H1 (cell line): ENCODE results near the gene NECTIN2. TPM values are rescaled to one million over a fixed set of nuclear protein-coding genes. Genes with fewer than 3 reads are reported as not detected.
A peak's percentile ranks its signal among the peaks of the same experiment; 100 is the strongest.

Source experiments
- CTCF ChIA-PET: fragments of 300-600 bp; sonication (Branson Sonifier 250); formaldehyde crosslinking; loops from one replicate; lab custom pipeline; 2021; ENCODE audit not compliant: partially characterized antibody; lab: Charles Lee
- POLR2A ChIA-PET: fragments of 300-600 bp; sonication (Branson Sonifier 250); formaldehyde crosslinking; loops from one replicate; lab custom pipeline; 2021; ENCODE audit warnings: inconsistent platforms; ENCODE audit not compliant: partially characterized antibody; lab: Charles Lee
- DNase-seq, 2 experiments: peaks; one replicate each; pipeline versions ENCODE4 v3.0.0 to v3.0.0-alpha.2; 2010 to 2022; ENCODE audit warnings: low spot score in 2 of 2, low read depth in 1 of 2, mixed read lengths in 1 of 2
- FAIRE-seq: peaks from 2 replicates; lab custom pipeline; 2011; peaks lifted over from hg19 to GRCh38; lab: Jason Lieb, UNC
- H2AFZ ChIP-seq: 2 replicates; pipeline ENCODE4 v1.8.1; 2012; ENCODE audit warnings: low read length, inconsistent platforms
- H2AK5ac ChIP-seq: 2 replicates; pipeline ENCODE4 v1.6.1; 2013; ENCODE audit warnings: low read depth, low read length
- H2BK120ac ChIP-seq: replicated peaks from 2 replicates; pipeline ENCODE3; 2013; ENCODE audit warnings: low read depth, low read length, inconsistent platforms
- H2BK12ac ChIP-seq: 2 replicates; pipeline ENCODE4 v1.6.1; 2013; ENCODE audit warnings: low read depth, low read length
- H2BK15ac ChIP-seq: 2 replicates; pipeline ENCODE4 v1.6.1; 2013; ENCODE audit warnings: low read length
- H2BK20ac ChIP-seq: 2 replicates; pipeline ENCODE4 v1.6.1; 2013; ENCODE audit warnings: low read length
- H2BK5ac ChIP-seq: 2 replicates; pipeline ENCODE4 v1.6.1; 2013; ENCODE audit warnings: low read depth, low read length
- H3K14ac ChIP-seq: 2 replicates; pipeline ENCODE4 v1.6.1; 2013; ENCODE audit warnings: inconsistent platforms; ENCODE audit not compliant: insufficient read length
- H3K18ac ChIP-seq: 2 replicates; pipeline ENCODE4 v1.6.1; 2013; ENCODE audit warnings: low read length; ENCODE audit errors: extremely low read depth
- H3K23ac ChIP-seq: 2 replicates; pipeline ENCODE4 v1.6.1; 2013; ENCODE audit warnings: inconsistent platforms; ENCODE audit not compliant: insufficient read length
- H3K23me2 ChIP-seq: 2 replicates; pipeline ENCODE4 v1.6.1; 2013; ENCODE audit warnings: low read depth, low read length
- H3K27ac ChIP-seq: 2 replicates; pipeline ENCODE4 v1.6.1; 2011; ENCODE audit warnings: low read depth, low read length, inconsistent platforms
- H3K27me3 ChIP-seq, 4 experiments: replicated peaks in 1 of 4; 1 replicate in 1 of 4; 2 replicates in 3 of 4; pipeline versions ENCODE4 v1.6.1 to v1.8.1; 2011 to 2013; ENCODE audit warnings: low read length in 3 of 4, mild to moderate bottlenecking in 3 of 4, inconsistent platforms in 2 of 4, mixed read lengths in 2 of 4, moderate library complexity in 1 of 4; ENCODE audit not compliant: control insufficient read depth in 3 of 4, insufficient read depth in 3 of 4; ENCODE audit errors: extremely low read depth in 1 of 4
- H3K36me3 ChIP-seq, 4 experiments: 2 replicates each; pipeline versions ENCODE4 v1.6.1 to v1.8.1; 2011 to 2013; ENCODE audit warnings: mild to moderate bottlenecking in 4 of 4, low read length in 3 of 4, moderate library complexity in 2 of 4, control low read depth in 1 of 4, inconsistent platforms in 1 of 4; ENCODE audit not compliant: insufficient read depth in 4 of 4, control insufficient read depth in 2 of 4
- H3K4ac ChIP-seq: replicated peaks from 2 replicates; pipeline ENCODE3; 2013; ENCODE audit warnings: low read length, low read depth, mixed read lengths, inconsistent platforms; ENCODE audit not compliant: insufficient read length
- H3K4me1 ChIP-seq, 4 experiments: replicated peaks in 1 of 4; 1 replicate in 1 of 4; 2 replicates in 3 of 4; pipeline versions ENCODE4 v1.6.1 to v1.8.1; 2011 to 2013; ENCODE audit warnings: low read length in 3 of 4, inconsistent platforms in 2 of 4, mixed read lengths in 1 of 4; ENCODE audit not compliant: insufficient read depth in 4 of 4, control insufficient read depth in 3 of 4
- H3K4me2 ChIP-seq, 2 experiments: 2 replicates each; pipeline versions ENCODE4 v1.6.1 to v1.8.1; 2011 to 2013; ENCODE audit warnings: low read depth in 2 of 2, low read length in 2 of 2, control low read depth in 1 of 2, inconsistent platforms in 1 of 2, mild to moderate bottlenecking in 1 of 2; ENCODE audit not compliant: insufficient read depth in 1 of 2
- H3K4me3 ChIP-seq, 4 experiments: fragments of 200-600, 300-600 bp in 1 of 4; sonication (generic), shearing (Covaris generic), sonication (Bioruptor Twin) in 1 of 4; 2 replicates each; pipeline versions ENCODE4 v1.5.1 to v1.8.1; 2011 to 2016; ENCODE audit warnings: low read length in 4 of 4, low read depth in 3 of 4, control low read depth in 2 of 4, inconsistent platforms in 2 of 4, mild to moderate bottlenecking in 2 of 4, mixed read lengths in 1 of 4, moderate library complexity in 1 of 4; ENCODE audit not compliant: insufficient read depth in 2 of 4; ENCODE audit errors: extremely low read depth in 1 of 4
- H3K56ac ChIP-seq: replicated peaks from 2 replicates; pipeline ENCODE3; 2013; ENCODE audit warnings: low read depth, mild to moderate bottlenecking, mixed read lengths, low read length, inconsistent platforms; ENCODE audit not compliant: insufficient read length
- H3K79me1 ChIP-seq: 2 replicates; pipeline ENCODE4 v1.6.1; 2013; ENCODE audit warnings: low read depth, low read length, control low read depth
- H3K79me2 ChIP-seq, 2 experiments: 2 replicates each; pipeline versions ENCODE4 v1.6.1 to v1.8.1; 2012 to 2013; ENCODE audit warnings: low read length in 2 of 2, mild to moderate bottlenecking in 2 of 2, inconsistent platforms in 1 of 2; ENCODE audit not compliant: insufficient read depth in 2 of 2, control insufficient read depth in 1 of 2
- H3K9ac ChIP-seq, 4 experiments: replicated peaks in 1 of 4; 1 replicate in 1 of 4; 2 replicates in 3 of 4; pipeline versions ENCODE4 v1.6.1 to v1.8.1; 2011 to 2013; ENCODE audit warnings: low read depth in 3 of 4, low read length in 3 of 4, control low read depth in 2 of 4, mild to moderate bottlenecking in 2 of 4, moderate library complexity in 2 of 4, inconsistent platforms in 1 of 4; ENCODE audit errors: extremely low read depth in 1 of 4
- H3K9me3 ChIP-seq, 2 experiments: 2 replicates each; pipeline versions ENCODE4 v1.6.1 to v1.8.1; 2012 to 2013; ENCODE audit warnings: mild to moderate bottlenecking in 2 of 2, moderate library complexity in 2 of 2, control low read depth in 1 of 2, inconsistent platforms in 1 of 2, low read depth in 1 of 2, low read length in 1 of 2, mixed read lengths in 1 of 2; ENCODE audit not compliant: insufficient read depth in 2 of 2
- H4K20me1 ChIP-seq, 2 experiments: replicated peaks in 1 of 2; 2 replicates each; pipeline versions ENCODE3 to v1.8.1; 2011 to 2013; ENCODE audit warnings: inconsistent platforms in 2 of 2, low read length in 2 of 2, mild to moderate bottlenecking in 1 of 2; ENCODE audit not compliant: insufficient read depth in 2 of 2, control insufficient read depth in 1 of 2
- H4K5ac ChIP-seq: 2 replicates; pipeline ENCODE4 v1.6.1; 2013; ENCODE audit warnings: low read length, low read depth, mixed read lengths, inconsistent platforms; ENCODE audit not compliant: insufficient read length
- H4K8ac ChIP-seq: 2 replicates; pipeline ENCODE4 v1.8.0; 2013; ENCODE audit warnings: mild to moderate bottlenecking, moderate library complexity, low read length, inconsistent platforms; ENCODE audit not compliant: insufficient read depth; ENCODE audit errors: extremely low read depth
- H4K91ac ChIP-seq: replicated peaks from 2 replicates; pipeline ENCODE3; 2013; ENCODE audit warnings: low read length, mixed read lengths, inconsistent platforms; ENCODE audit not compliant: insufficient read length
- ATF2 ChIP-seq: IDR thresholded peaks from 2 replicates; pipeline ENCODE4 v1.6.1; 2012; ENCODE audit warnings: low read length, inconsistent platforms
- ATF3 ChIP-seq: IDR thresholded peaks from 2 replicates; pipeline ENCODE4 v1.6.1; 2011; ENCODE audit warnings: low read depth, mild to moderate bottlenecking, low read length; ENCODE audit not compliant: insufficient read depth
- CBX5 ChIP-seq: fragments of 300-800, 300-1000 bp; sonication (generic); IDR thresholded peaks from 2 replicates; pipeline ENCODE4 v1.7.1; 2016; ENCODE audit warnings: antibody characterized with exemption, low read length, low read depth
- CEBPB ChIP-seq: IDR thresholded peaks from 2 replicates; pipeline ENCODE4 v1.6.1; 2012; ENCODE audit warnings: low read depth, low read length
- GABPA ChIP-seq: IDR thresholded peaks from 2 replicates; pipeline ENCODE4 v1.6.1; 2011; ENCODE audit warnings: mild to moderate bottlenecking, low read length, moderate library complexity, borderline replicate concordance; ENCODE audit not compliant: insufficient read depth
- HDAC6 ChIP-seq: IDR thresholded peaks from one replicate; pipeline ENCODE4 v1.7.1; 2012; ENCODE audit warnings: low read depth, mild to moderate bottlenecking, inconsistent platforms, low read length, moderate library complexity
- JUN ChIP-seq: IDR thresholded peaks from 2 replicates; pipeline ENCODE4 v1.6.1; 2011; ENCODE audit warnings: low read depth, mild to moderate bottlenecking, improper control_type of control experiment, low read length
- MAFK ChIP-seq: IDR thresholded peaks from 2 replicates; pipeline ENCODE4 v1.6.1; 2012; ENCODE audit warnings: low read depth, mild to moderate bottlenecking, improper control_type of control experiment, low read length
- SIX5 ChIP-seq: IDR thresholded peaks from 2 replicates; pipeline ENCODE4 v1.6.1; 2011; ENCODE audit warnings: mild to moderate bottlenecking, low read depth, low read length
- TCF12 ChIP-seq: IDR thresholded peaks from 2 replicates; pipeline ENCODE4 v1.6.1; 2011; ENCODE audit warnings: low read depth, mild to moderate bottlenecking, low read length
- WGBS, 2 experiments: shearing (Covaris generic) in 1 of 2; methylation state at CpG; one replicate each; pipeline versions ENCODE4 v1.1.6 to v1.1.7; 2013 to 2015; ENCODE audit warnings: low lambda C conversion rate in 2 of 2, mixed read lengths in 2 of 2, inconsistent platforms in 1 of 2, low coverage in 1 of 2, missing lambda C conversion rate in 1 of 2; ENCODE audit not compliant: insufficient replicate concordance in 2 of 2, insufficient coverage in 1 of 2, insufficient read length in 1 of 2; ENCODE audit errors: extremely low coverage in 1 of 2, missing lambda C conversion rate in 1 of 2; 5-methylcytosine and 5-hydroxymethylcytosine counted together
- polyA plus RNA-seq, 7 experiments: library from polyadenylated mRNA; depleted of rRNA in 3 of 7; stranded (reverse) in 5 of 7; unstranded in 2 of 7; fragments of >200 nt in 5 of 7; fragments of 200-250 nt in 2 of 7; gene quantifications; 1 replicate in 5 of 7; 2 replicates in 1 of 7; 4 replicates in 1 of 7; pipeline versions ENCODE4 v1.2.1 to v1.2.3, GENCODE V29; 2011 to 2013; ENCODE audit warnings: missing spikeins in 2 of 7, mixed read lengths in 2 of 7
- total RNA-seq: library from RNA; stranded (reverse); fragmentation: NEBNext Ultra II Directional; extraction: Animal tissue kit (Norgen Biotek cat#: 25700); gene quantifications from 2 replicates; pipeline ENCODE4 v1.2.1, GENCODE V29; 2021

The NECTIN2 gene
- total and polyA plus RNA-seq, 2 of the 8 experiments (the other 6 are each of a cell fraction or from before 2014, with no cell fraction given) = 184 to 237 TPM

GRCh38 chr19:44809577-44810233, 36.4 kb upstream of the NECTIN2 start:
- H4K5ac ChIP-seq = no peak overlapping the region
- peak overlapping the region; percentile 3 for H4K8ac ChIP-seq
- H3K4me2 ChIP-seq = peak overlapping the region; percentile 72 to 99
- H3K14ac ChIP-seq = no peak overlapping the region
- FAIRE-seq (no peak), DNase-seq (no peak)
- H3K79me2 ChIP-seq = no peaks in the 10 kb centered on the region
- 59% methylated on average over 5 of the region's 7 CpGs; no CpG with 5 or more reads in 1 of the 2 experiments for WGBS, 2 experiments
- peak overlapping the region; percentile 69 for H2BK120ac ChIP-seq
- ChIA-PET CTCF (interaction anchor here (1.2 to 8.5 kb wide), 6 partner anchors 12 to 78 kb away, joined by 3 to 116 read pairs (median 21); partner anchors contain the start of gene NECTIN2), POLR2A (interaction anchor here (1.0 to 6.0 kb wide), 17 partner anchors 9 to 96 kb away, joined by 3 to 37 read pairs (median 7); partner anchors contain the start of gene NECTIN2)
- H2BK20ac ChIP-seq = no peak overlapping the region
- H3K27me3 ChIP-seq = peaks cover 0 to 8% (median 4%) of the 10 kb centered on the region in 4 experiments; a peak in 5 of 7 replicates
- H3K9ac ChIP-seq = peak overlapping the region in 1 of 4 experiments; percentile 36; a peak in 3 of 7 replicates
- peak overlapping the region; percentile 71; the same call in 1 of the 2 replicates for H3K18ac ChIP-seq
- H3K9me3 ChIP-seq = no peaks in the 10 kb centered on the region
- no peak overlapping the region for H3K23ac ChIP-seq
- H3K4ac ChIP-seq = no peak overlapping the region
- H3K4me3 ChIP-seq = peak overlapping the region; percentile 61 to 96 (median 65)
- no peak overlapping the region for H3K56ac ChIP-seq
- peaks cover 6 to 24% (median 13%) of the 10 kb centered on the region in 4 experiments; a peak in 5 of 8 replicates for H3K36me3 ChIP-seq
- peaks cover 2% of the 10 kb centered on the region; the same call in 1 of the 2 replicates for H3K79me1 ChIP-seq
- peaks cover 5% of the 10 kb centered on the region; the same call in 1 of the 2 replicates for H3K23me2 ChIP-seq
- 0 out of 2 replicates have a peak overlapping the region, but pooled peaks have one; percentile 29 for H2BK15ac ChIP-seq
- no peak overlapping the region for H2BK12ac ChIP-seq
- no peak overlapping the region for H4K91ac ChIP-seq
- peaks cover 4 to 34% (median 21%) of the 10 kb centered on the region in 4 experiments for H3K4me1 ChIP-seq
- no peak overlapping the region for H2AK5ac ChIP-seq
- H3K27ac ChIP-seq = no peak overlapping the region
- H2AFZ ChIP-seq = no peak overlapping the region
- H4K20me1 ChIP-seq = peaks cover 8 to 14% of the 10 kb centered on the region in 2 experiments
- H2BK5ac ChIP-seq = peak overlapping the region; percentile 52; the same call in 1 of the 2 replicates
- no peak for TF ChIP-seq MAFK
- TF ChIP-seq TCF12 = no peak
- TF ChIP-seq CEBPB = no peak
- TF ChIP-seq CBX5 = no peak
- no peak for TF ChIP-seq ATF2
- TF ChIP-seq SIX5 = no peak
- no peak for TF ChIP-seq JUN
- TF ChIP-seq HDAC6 = no peak
- no peak for TF ChIP-seq GABPA
- TF ChIP-seq ATF3 = no peak
